HepG2 (cell line): ENCODE measurements around the gene SEPTIN2. TPM values are rescaled to one million over a fixed set of nuclear protein-coding genes. Genes with fewer than 3 reads are reported as not detected.

ENCODE experiments used
- ADNP ChIP-seq: sonication (generic); formaldehyde crosslinking; IDR thresholded peaks from 2 replicates; pipeline ENCODE4 v1.4.0; 2020; ENCODE audit warnings: missing genetic modification reagents
- AKAP8 ChIP-seq: sonication (generic); formaldehyde crosslinking; IDR thresholded peaks from 2 replicates; pipeline ENCODE4 v1.5.1; 2020; ENCODE audit warnings: mild to moderate bottlenecking, missing genetic modification reagents
- ATF5 ChIP-seq: sonication (generic); formaldehyde crosslinking; IDR thresholded peaks from 2 replicates; pipeline ENCODE4 v1.4.0; 2020; ENCODE audit warnings: mild to moderate bottlenecking, low read depth, missing genetic modification reagents
- BCL6 ChIP-seq: IDR thresholded peaks from 2 replicates; pipeline ENCODE4 v1.6.1; 2016; ENCODE audit warnings: missing genetic modification reagents, missing compliant biosample characterization
- CENPX ChIP-seq: sonication (generic); formaldehyde crosslinking; IDR thresholded peaks from 2 replicates; pipeline ENCODE4 v1.9.0; 2021; ENCODE audit warnings: mild to moderate bottlenecking, missing genetic modification reagents, moderate library complexity
- FOSL2 ChIP-seq: sonication (generic); formaldehyde crosslinking; IDR thresholded peaks from 2 replicates; pipeline ENCODE4 v1.4.0; 2020; ENCODE audit warnings: missing genetic modification reagents
- HIVEP1 ChIP-seq: sonication (generic); formaldehyde crosslinking; IDR thresholded peaks from 2 replicates; pipeline ENCODE4 v1.4.0; 2020; ENCODE audit warnings: mild to moderate bottlenecking, missing genetic modification reagents
- MXI1 ChIP-seq: IDR thresholded peaks from 3 replicates; pipeline ENCODE4 v1.6.1; 2012; ENCODE audit warnings: low read depth, low read length, inconsistent platforms, borderline replicate concordance
- NFKB2 ChIP-seq: sonication (generic); formaldehyde crosslinking; IDR thresholded peaks from 2 replicates; pipeline ENCODE4 v1.4.0; 2020; ENCODE audit warnings: missing genetic modification reagents, borderline replicate concordance
- PAX8 ChIP-seq: sonication (generic); formaldehyde crosslinking; IDR thresholded peaks from 2 replicates; pipeline ENCODE4 v1.8.0; 2022; ENCODE audit warnings: mild to moderate bottlenecking, missing genetic modification reagents, borderline replicate concordance
- SATB2 ChIP-seq: sonication (generic); formaldehyde crosslinking; IDR thresholded peaks from 2 replicates; pipeline ENCODE4 v1.5.0; 2020; ENCODE audit warnings: missing genetic modification reagents
- STAT5B ChIP-seq: sonication (generic); formaldehyde crosslinking; IDR thresholded peaks from 2 replicates; pipeline ENCODE4 v1.4.0; 2020; ENCODE audit warnings: missing genetic modification reagents
- TBX2 ChIP-seq: sonication (generic); formaldehyde crosslinking; IDR thresholded peaks from 2 replicates; pipeline ENCODE4 v1.5.0; 2020; ENCODE audit warnings: missing genetic modification reagents, mild to moderate bottlenecking, borderline replicate concordance
- TERF1 ChIP-seq: sonication (generic); formaldehyde crosslinking; IDR thresholded peaks from 2 replicates; pipeline ENCODE4 v1.8.0; 2022; ENCODE audit warnings: mild to moderate bottlenecking, missing genetic modification reagents, moderate library complexity
- ZBTB21 ChIP-seq: sonication (generic); formaldehyde crosslinking; IDR thresholded peaks from 2 replicates; pipeline ENCODE4 v1.4.0; 2020; ENCODE audit warnings: missing genetic modification reagents
- ZFP1 ChIP-seq: IDR thresholded peaks from 2 replicates; pipeline ENCODE4 v1.6.1; 2016
- ZNF441 ChIP-seq: sonication (generic); formaldehyde crosslinking; IDR thresholded peaks from 2 replicates; pipeline ENCODE4 v1.7.0; 2021; ENCODE audit warnings: missing genetic modification reagents, borderline replicate concordance
- ZNF567 ChIP-seq: sonication (generic); formaldehyde crosslinking; IDR thresholded peaks from 2 replicates; pipeline ENCODE4 v1.8.1; 2023; ENCODE audit warnings: mild to moderate bottlenecking, missing genetic modification reagents, borderline replicate concordance
- ZNF713 ChIP-seq: sonication (generic); formaldehyde crosslinking; IDR thresholded peaks from 2 replicates; pipeline ENCODE4 v1.4.0; 2020; ENCODE audit warnings: mild to moderate bottlenecking, missing genetic modification reagents
- polyA plus RNA-seq, 8 experiments: library from polyadenylated mRNA; depleted of rRNA in 3 of 8; stranded (reverse) in 7 of 8; unstranded in 1 of 8; fragments of >200 nt; fragmentation: Illumina TruSeq in 4 of 8; extraction: Trizol in 4 of 8; gene quantifications; 2 replicates each; pipeline versions ENCODE4 v1.2.1 to v1.2.3, GENCODE V29; 2011 to 2016; ENCODE audit warnings: low read depth in 4 of 8, missing spikeins in 1 of 8, mixed read lengths in 1 of 8; ENCODE audit not compliant: insufficient read depth in 1 of 8
- total RNA-seq, 5 experiments: library from RNA; depleted of rRNA; stranded (reverse); fragments of >200 nt; fragmentation: Illumina TruSeq; extraction: Trizol; gene quantifications; 2 replicates each; pipeline ENCODE4 v1.2.3, GENCODE V29; 2016; ENCODE audit warnings: low read depth in 1 of 5
- TF ChIP-seq, protein P1 (sequence below): sonication (generic); formaldehyde crosslinking; IDR thresholded peaks from 2 replicates; pipeline ENCODE4 v1.4.0; 2020; ENCODE audit warnings: mild to moderate bottlenecking, missing genetic modification reagents
- TF ChIP-seq, protein P2 (sequence below): sonication (generic); formaldehyde crosslinking; IDR thresholded peaks from 2 replicates; pipeline ENCODE4 v1.9.0; 2021; ENCODE audit warnings: missing genetic modification reagents, mild to moderate bottlenecking, borderline replicate concordance
- TF ChIP-seq, protein P3 (sequence below): sonication (generic); formaldehyde crosslinking; IDR thresholded peaks from 2 replicates; pipeline ENCODE4; 2020; ENCODE audit warnings: missing genetic modification reagents, mild to moderate bottlenecking, borderline replicate concordance

The SEPTIN2 gene
- total and polyA plus RNA-seq, 2 of the 13 experiments (the other 11 are each of a cell fraction or from before 2014, with no cell fraction given) = 493 to 733 TPM

GRCh38 chr2:241315093-241315878 is 439 bp upstream of the SEPTIN2 start, which contains the start of gene HDLBP (continued):
- TF ChIP-seq, protein P1, sequence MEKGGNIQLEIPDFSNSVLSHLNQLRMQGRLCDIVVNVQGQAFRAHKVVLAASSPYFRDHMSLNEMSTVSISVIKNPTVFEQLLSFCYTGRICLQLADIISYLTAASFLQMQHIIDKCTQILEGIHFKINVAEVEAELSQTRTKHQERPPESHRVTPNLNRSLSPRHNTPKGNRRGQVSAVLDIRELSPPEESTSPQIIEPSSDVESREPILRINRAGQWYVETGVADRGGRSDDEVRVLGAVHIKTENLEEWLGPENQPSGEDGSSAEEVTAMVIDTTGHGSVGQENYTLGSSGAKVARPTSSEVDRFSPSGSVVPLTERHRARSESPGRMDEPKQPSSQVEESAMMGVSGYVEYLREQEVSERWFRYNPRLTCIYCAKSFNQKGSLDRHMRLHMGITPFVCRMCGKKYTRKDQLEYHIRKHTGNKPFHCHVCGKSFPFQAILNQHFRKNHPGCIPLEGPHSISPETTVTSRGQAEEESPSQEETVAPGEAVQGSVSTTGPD (CRISPR knock-in tag) = no peak
- TF ChIP-seq BCL6 (CRISPR knock-in tag) = peak; percentile 66
- TF ChIP-seq PAX8 (CRISPR knock-in tag) = peak; percentile 95
- no peak; the same call in 1 of the 2 replicates for TF ChIP-seq ZNF567 (CRISPR knock-in tag)
- no peak; the same call in none of the 2 replicates for TF ChIP-seq ZNF441 (CRISPR knock-in tag)
- TF ChIP-seq ADNP = no peak
- peak; percentile 79; the same call in 1 of the 3 replicates for TF ChIP-seq MXI1
- TF ChIP-seq, protein P2, sequence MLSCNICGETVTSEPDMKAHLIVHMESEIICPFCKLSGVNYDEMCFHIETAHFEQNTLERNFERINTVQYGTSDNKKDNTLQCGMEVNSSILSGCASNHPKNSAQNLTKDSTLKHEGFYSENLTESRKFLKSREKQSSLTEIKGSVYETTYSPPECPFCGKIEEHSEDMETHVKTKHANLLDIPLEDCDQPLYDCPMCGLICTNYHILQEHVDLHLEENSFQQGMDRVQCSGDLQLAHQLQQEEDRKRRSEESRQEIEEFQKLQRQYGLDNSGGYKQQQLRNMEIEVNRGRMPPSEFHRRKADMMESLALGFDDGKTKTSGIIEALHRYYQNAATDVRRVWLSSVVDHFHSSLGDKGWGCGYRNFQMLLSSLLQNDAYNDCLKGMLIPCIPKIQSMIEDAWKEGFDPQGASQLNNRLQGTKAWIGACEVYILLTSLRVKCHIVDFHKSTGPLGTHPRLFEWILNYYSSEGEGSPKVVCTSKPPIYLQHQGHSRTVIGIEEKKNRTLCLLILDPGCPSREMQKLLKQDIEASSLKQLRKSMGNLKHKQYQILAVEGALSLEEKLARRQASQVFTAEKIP (CRISPR knock-in tag) = no peak
- TF ChIP-seq HIVEP1 (CRISPR knock-in tag) = peak; percentile 79
- peak; percentile 91 for TF ChIP-seq TBX2 (CRISPR knock-in tag)
- TF ChIP-seq ATF5 (CRISPR knock-in tag) = peak; percentile 74; the same call in 1 of the 2 replicates
- no peak; the same call in 1 of the 2 replicates for TF ChIP-seq ZBTB21 (CRISPR knock-in tag)
- TF ChIP-seq CENPX (CRISPR knock-in tag) = no peak
- peak; percentile 42; the same call in 1 of the 2 replicates for TF ChIP-seq STAT5B (CRISPR knock-in tag)
- TF ChIP-seq ZFP1 = peak; percentile 20; the same call in 1 of the 2 replicates
- TF ChIP-seq TERF1 (CRISPR knock-in tag) = no peak
- TF ChIP-seq NFKB2 (CRISPR knock-in tag) = peak; percentile 97
- peak; percentile 59 for TF ChIP-seq FOSL2 (CRISPR knock-in tag)
- no peak for TF ChIP-seq SATB2 (CRISPR knock-in tag)
- TF ChIP-seq, protein P3, sequence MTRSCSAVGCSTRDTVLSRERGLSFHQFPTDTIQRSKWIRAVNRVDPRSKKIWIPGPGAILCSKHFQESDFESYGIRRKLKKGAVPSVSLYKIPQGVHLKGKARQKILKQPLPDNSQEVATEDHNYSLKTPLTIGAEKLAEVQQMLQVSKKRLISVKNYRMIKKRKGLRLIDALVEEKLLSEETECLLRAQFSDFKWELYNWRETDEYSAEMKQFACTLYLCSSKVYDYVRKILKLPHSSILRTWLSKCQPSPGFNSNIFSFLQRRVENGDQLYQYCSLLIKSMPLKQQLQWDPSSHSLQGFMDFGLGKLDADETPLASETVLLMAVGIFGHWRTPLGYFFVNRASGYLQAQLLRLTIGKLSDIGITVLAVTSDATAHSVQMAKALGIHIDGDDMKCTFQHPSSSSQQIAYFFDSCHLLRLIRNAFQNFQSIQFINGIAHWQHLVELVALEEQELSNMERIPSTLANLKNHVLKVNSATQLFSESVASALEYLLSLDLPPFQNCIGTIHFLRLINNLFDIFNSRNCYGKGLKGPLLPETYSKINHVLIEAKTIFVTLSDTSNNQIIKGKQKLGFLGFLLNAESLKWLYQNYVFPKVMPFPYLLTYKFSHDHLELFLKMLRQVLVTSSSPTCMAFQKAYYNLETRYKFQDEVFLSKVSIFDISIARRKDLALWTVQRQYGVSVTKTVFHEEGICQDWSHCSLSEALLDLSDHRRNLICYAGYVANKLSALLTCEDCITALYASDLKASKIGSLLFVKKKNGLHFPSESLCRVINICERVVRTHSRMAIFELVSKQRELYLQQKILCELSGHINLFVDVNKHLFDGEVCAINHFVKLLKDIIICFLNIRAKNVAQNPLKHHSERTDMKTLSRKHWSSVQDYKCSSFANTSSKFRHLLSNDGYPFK (CRISPR knock-in tag) = peak; percentile 96; the same call in 1 of the 2 replicates
- peak; percentile 66 for TF ChIP-seq AKAP8 (CRISPR knock-in tag)
- TF ChIP-seq ZNF713 (CRISPR knock-in tag) = peak; percentile 24; the same call in 1 of the 2 replicates
